Retinal pigment epithelial cell (primary cell): ENCODE results near the gene PNCK.

Source experiments
- DNase-seq: peaks from one replicate; pipeline ENCODE4 v3.0.0-alpha.2; 2010; ENCODE audit warnings: low read depth
- H3K4me3 ChIP-seq: 2 replicates; pipeline ENCODE4 v1.5.1; 2011; ENCODE audit warnings: mild to moderate bottlenecking, low read length, control low read depth, moderate library complexity
- CTCF ChIP-seq: conservative IDR thresholded peaks from 2 replicates; pipeline ENCODE4 v1.5.1; 2011; ENCODE audit warnings: low read depth, low read length, control low read depth, inconsistent platforms

The PNCK gene

GRCh38 chrX:153673428-153674218 lies at the start of gene PNCK:
Gene PNCK (minus strand): TSS chrX:153673813. CDS start chrX:153673076, 737 bp downstream.
- DNase-seq = no peak
- no peak for TF ChIP-seq CTCF
- H3K4me3 ChIP-seq = no peak within 1 kb of the TSS

- DNase-seq = no peak
- TF ChIP-seq CTCF = no peak
Measured at GRCh38 chrX:153722704-153723350, 49.2 kb upstream of the PNCK start.

GRCh38 chrX:153719701-153720100 lies 46.1 kb upstream of the PNCK start:
- no peak for TF ChIP-seq CTCF
- no peak overlapping the region for H3K4me3 ChIP-seq
- no peak for DNase-seq

More at GRCh38 chrX:153722704-153723350, 49.2 kb upstream of the PNCK start:
- H3K4me3 ChIP-seq = peak overlapping the region; percentile 60

- H3K4me3 ChIP-seq = no peak overlapping the region
- TF ChIP-seq CTCF = no peak
- no peak for DNase-seq
Measured at GRCh38 chrX:153719238-153719637, 45.6 kb upstream of the PNCK start.

- DNase-seq = no peak
- TF ChIP-seq CTCF = no peak
Measured at GRCh38 chrX:153717445-153717844, 43.8 kb upstream of the PNCK start.

GRCh38 chrX:153714256-153714655 lies 40.6 kb upstream of the PNCK start:
- no peak for DNase-seq

More at GRCh38 chrX:153717445-153717844, 43.8 kb upstream of the PNCK start:
- no peak overlapping the region for H3K4me3 ChIP-seq

More at GRCh38 chrX:153714256-153714655, 40.6 kb upstream of the PNCK start:
- H3K4me3 ChIP-seq = no peak overlapping the region
- TF ChIP-seq CTCF = no peak
